ENCODE results near the gene PROX2. TPM values are rescaled to one million over a fixed set of nuclear protein-coding genes. Genes with fewer than 3 reads are reported as not detected.

Gene PROX2
- total and polyA plus RNA-seq, 9 donors, result not detected

GRCh38 chr14:74852922-74853530, 22.9 kb downstream of the PROX2 start:
- 1 to 20% (median 9%) methylated on average over 2 of the region's 2 CpGs for WGBS, 3 donors
- Histone ChIP-seq H3K4me3 (no peak overlapping the region), H3K9me3 (no peaks in the 10 kb centered on the region), H3K36me3 (no peaks in the 10 kb centered on the region), H3K27ac (no peak overlapping the region), H3K4me1 (ENCODE audit: insufficient read depth) (peaks cover 10% of the 10 kb centered on the region), H3K27me3 (no peaks in the 10 kb centered on the region)
- TF ChIP-seq CTCF (IDR thresholded peaks at IDR 0.05) (no peak), POLR2A (IDR thresholded peaks at IDR 0.05) (no peak), EP300 (IDR thresholded peaks at IDR 0.05) (no peak)
- no peak for DNase-seq
- intact Hi-C loops (cut with DNase I), result no loop called here

GRCh38 chr14:74848768-74849167, 27.2 kb downstream of the PROX2 start:
- H3K27ac ChIP-seq, result no peak overlapping the region
- H3K4me3 ChIP-seq, result no peak overlapping the region
- no peaks in the 10 kb centered on the region for H3K9me3 ChIP-seq
- TF ChIP-seq POLR2A (IDR thresholded peaks at IDR 0.05) (no peak), CTCF (IDR thresholded peaks at IDR 0.05) (no peak), EP300 (IDR thresholded peaks at IDR 0.05) (no peak)
- no peaks in the 10 kb centered on the region for H3K36me3 ChIP-seq
- WGBS, 3 donors, result 21 to 53% (median 31%) methylated on average over 2 of the region's 2 CpGs
- no peaks in the 10 kb centered on the region for H3K27me3 ChIP-seq
- DNase-seq, result no peak
- peaks cover 5% of the 10 kb centered on the region for H3K4me1 ChIP-seq (ENCODE audit: insufficient read depth)
- intact Hi-C loops (cut with DNase I), result no loop called here

- no peak for TF ChIP-seq CTCF (IDR thresholded peaks at IDR 0.05)
- no peak for TF ChIP-seq EP300 (IDR thresholded peaks at IDR 0.05)
- no peak for TF ChIP-seq POLR2A (IDR thresholded peaks at IDR 0.05)
Observed at GRCh38 chr14:74846968-74847665, 28.8 kb downstream of the PROX2 start.

GRCh38 chr14:74846168-74846567, 29.8 kb downstream of the PROX2 start:
- DNase-seq, result no peak
- H3K4me1 ChIP-seq (ENCODE audit: insufficient read depth), result no peaks in the 10 kb centered on the region
- no peak overlapping the region for H3K4me3 ChIP-seq
- WGBS, 3 donors, result 22 to 23% (median 22%) methylated on average over 3 of the region's 3 CpGs
- TF ChIP-seq EP300 (IDR thresholded peaks at IDR 0.05), result no peak
- no peak for TF ChIP-seq CTCF (IDR thresholded peaks at IDR 0.05)
- no peak for TF ChIP-seq POLR2A (IDR thresholded peaks at IDR 0.05)
- no peaks in the 10 kb centered on the region for H3K27me3 ChIP-seq
- no peaks in the 10 kb centered on the region for H3K9me3 ChIP-seq
- no peak overlapping the region for H3K27ac ChIP-seq
- no peaks in the 10 kb centered on the region for H3K36me3 ChIP-seq
- intact Hi-C loops (cut with DNase I), result no loop called here

More at GRCh38 chr14:74846968-74847665, 28.8 kb downstream of the PROX2 start:
- 96 to 98% (median 96%) methylated on average over 1 of the region's 1 CpG for WGBS, 3 donors
- Histone ChIP-seq H3K27ac (no peak overlapping the region), H3K27me3 (no peaks in the 10 kb centered on the region), H3K36me3 (no peaks in the 10 kb centered on the region), H3K9me3 (no peaks in the 10 kb centered on the region), H3K4me3 (no peak overlapping the region), H3K4me1 (ENCODE audit: insufficient read depth) (no peaks in the 10 kb centered on the region)
- intact Hi-C loops (cut with DNase I), result no loop called here
- DNase-seq, result no peak

Measured in ovary (tissue), 9 donors.